BJ (cell line): ENCODE data around the gene NCDN. TPM values are rescaled to one million over a fixed set of nuclear protein-coding genes. Genes with fewer than 3 reads are reported as not detected.
A peak's percentile ranks its signal among the peaks of the same experiment; 100 is the strongest.

Source experiments
- CTCF ChIA-PET: fragments of 350-600 bp; formaldehyde crosslinking; extraction: SDS; loops from one replicate; lab custom pipeline; 2021; ENCODE audit warnings: antibody characterized with exemption, inconsistent platforms; lab: Yijun Ruan, JAX
- POLR2A ChIA-PET: fragments of 300-600 bp; sonication (Branson Sonifier 250); formaldehyde crosslinking; extraction: SDS; loops from one replicate; lab custom pipeline; 2021; ENCODE audit warnings: antibody characterized with exemption; lab: Charles Lee
- DNase-seq: peaks from one replicate; pipeline ENCODE4 v3.0.0-alpha.2; 2011; ENCODE audit warnings: low read depth
- H3K27me3 ChIP-seq: 2 replicates; pipeline ENCODE4 v1.6.0; 2011; ENCODE audit warnings: low read length; ENCODE audit not compliant: control insufficient read depth, insufficient read depth
- H3K36me3 ChIP-seq: 2 replicates; pipeline ENCODE4 v1.5.1; 2011; ENCODE audit warnings: low read length; ENCODE audit not compliant: control insufficient read depth, insufficient read depth
- H3K4me3 ChIP-seq: 2 replicates; pipeline ENCODE4 v1.5.1; 2011; ENCODE audit warnings: low read depth, mild to moderate bottlenecking, control low read depth, low read length
- polyA minus RNA-seq: library from RNA; depleted of rRNA, polyadenylated mRNA; stranded (reverse); fragments of >200 nt; gene quantifications from 2 replicates; pipeline ENCODE4 v1.2.3, GENCODE V29; 2011; rRNA and poly(A)+ RNA removed
- polyA plus RNA-seq: library from polyadenylated mRNA; depleted of rRNA; stranded (reverse); fragments of >200 nt; gene quantifications from 2 replicates; pipeline ENCODE4 v1.2.3, GENCODE V29; 2011; rRNA removed
- TF ChIP-seq, protein P1 (sequence below): IDR thresholded peaks from 2 replicates; pipeline ENCODE4 v1.5.1; 2011; ENCODE audit warnings: low read depth, mild to moderate bottlenecking, control low read depth, inconsistent platforms, low read length, moderate library complexity; ENCODE audit not compliant: insufficient read depth

NCDN gene
- polyA plus RNA-seq = 12.4 and 25.8 TPM in 2 replicates
- 21.6 and 24.1 TPM in 2 replicates for polyA minus RNA-seq

- no peaks in the 10 kb centered on the region for H3K27me3 ChIP-seq
- CTCF ChIA-PET = interaction anchor here (1.0 to 4.6 kb wide), 7 partner anchors 9 to 705 kb away, joined by 3 to 60 read pairs (median 5); no protein-coding TSS in a partner anchor
- TF ChIP-seq, protein P1, sequence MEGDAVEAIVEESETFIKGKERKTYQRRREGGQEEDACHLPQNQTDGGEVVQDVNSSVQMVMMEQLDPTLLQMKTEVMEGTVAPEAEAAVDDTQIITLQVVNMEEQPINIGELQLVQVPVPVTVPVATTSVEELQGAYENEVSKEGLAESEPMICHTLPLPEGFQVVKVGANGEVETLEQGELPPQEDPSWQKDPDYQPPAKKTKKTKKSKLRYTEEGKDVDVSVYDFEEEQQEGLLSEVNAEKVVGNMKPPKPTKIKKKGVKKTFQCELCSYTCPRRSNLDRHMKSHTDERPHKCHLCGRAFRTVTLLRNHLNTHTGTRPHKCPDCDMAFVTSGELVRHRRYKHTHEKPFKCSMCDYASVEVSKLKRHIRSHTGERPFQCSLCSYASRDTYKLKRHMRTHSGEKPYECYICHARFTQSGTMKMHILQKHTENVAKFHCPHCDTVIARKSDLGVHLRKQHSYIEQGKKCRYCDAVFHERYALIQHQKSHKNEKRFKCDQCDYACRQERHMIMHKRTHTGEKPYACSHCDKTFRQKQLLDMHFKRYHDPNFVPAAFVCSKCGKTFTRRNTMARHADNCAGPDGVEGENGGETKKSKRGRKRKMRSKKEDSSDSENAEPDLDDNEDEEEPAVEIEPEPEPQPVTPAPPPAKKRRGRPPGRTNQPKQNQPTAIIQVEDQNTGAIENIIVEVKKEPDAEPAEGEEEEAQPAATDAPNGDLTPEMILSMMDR = no peak
- POLR2A ChIA-PET = interaction anchor here (0.7 kb wide), 1 partner anchor 410 kb away, joined by 3 read pairs; no protein-coding TSS in a partner anchor
- H3K36me3 ChIP-seq = peaks cover 4% of the 10 kb centered on the region
- peak; percentile 68 for DNase-seq
- peak within 1 kb of the TSS; percentile 92 for H3K4me3 ChIP-seq
Observed at GRCh38 chr1:35557611-35558373, at the start of gene NCDN. NCDN (plus strand) TSS chr1:35557799; CDS start chr1:35558191, 392 bp downstream.

- Histone ChIP-seq H3K27me3 (no peaks in the 10 kb centered on the region), H3K4me3 (no peak overlapping the region), H3K36me3 (no peaks in the 10 kb centered on the region)
- POLR2A ChIA-PET = no interaction called here
- CTCF ChIA-PET = interaction anchor here (1.0 kb wide), 1 partner anchor 9 kb away, joined by 3 read pairs; no protein-coding TSS in a partner anchor
- no peak for DNase-seq
- TF ChIP-seq, protein P1 = no peak
Observed at GRCh38 chr1:35507947-35508346, 49.7 kb upstream of the NCDN start.

- TF ChIP-seq, protein P1 = no peak
- DNase-seq = no peak
- ChIA-PET CTCF (no interaction called here), POLR2A (interaction anchor here (0.5 kb wide), 1 partner anchor 27 kb away, joined by 6 read pairs; no protein-coding TSS in a partner anchor)
- Histone ChIP-seq H3K36me3 (no peaks in the 10 kb centered on the region), H3K27me3 (no peaks in the 10 kb centered on the region), H3K4me3 (no peak overlapping the region)
Observed at GRCh38 chr1:35509558-35509957, 48.0 kb upstream of the NCDN start.

DNA sequence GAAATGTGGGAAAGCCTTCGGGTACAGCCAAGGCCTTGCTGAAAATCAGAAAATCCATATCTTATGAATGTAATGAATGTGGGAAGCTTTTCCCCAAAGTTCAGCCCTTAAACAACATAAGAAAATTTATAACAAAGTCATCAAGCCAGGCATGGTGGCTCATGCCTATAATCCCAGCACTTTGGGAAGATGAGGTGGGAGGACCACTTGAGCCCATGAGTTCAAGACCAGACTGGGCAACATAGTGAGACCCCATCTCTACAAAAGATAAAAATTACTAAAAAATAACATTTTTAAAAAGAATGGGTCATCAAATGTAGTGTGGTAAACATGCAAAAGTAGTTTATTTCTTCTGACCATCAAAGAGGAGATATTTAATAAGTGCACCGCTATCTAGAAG is 46.3 kb upstream of the NCDN start:
- Histone ChIP-seq H3K27me3 (no peaks in the 10 kb centered on the region), H3K4me3 (no peak overlapping the region), H3K36me3 (no peaks in the 10 kb centered on the region)
- ChIA-PET POLR2A (no interaction called here), CTCF (no interaction called here)
- TF ChIP-seq, protein P1 = no peak
- no peak for DNase-seq

DNA sequence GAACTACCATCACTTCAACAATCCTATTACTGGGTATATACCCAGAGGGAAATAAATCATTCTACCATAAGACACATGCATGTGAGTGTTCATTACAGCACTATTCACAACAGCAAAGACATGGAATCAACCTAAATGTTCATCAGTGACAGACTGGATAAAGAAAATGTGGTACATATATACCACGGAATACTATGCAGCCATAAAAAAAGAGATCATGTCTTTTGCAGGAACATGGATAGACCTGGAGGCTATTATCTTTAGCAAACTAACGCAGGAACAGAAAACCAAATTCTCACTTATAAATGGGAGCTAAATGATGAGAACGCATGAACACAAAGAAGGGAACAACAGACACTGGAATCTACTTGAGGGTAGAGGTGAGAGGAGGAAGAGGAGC is 39.4 kb upstream of the NCDN start:
- CTCF ChIA-PET = no interaction called here
- no peaks in the 10 kb centered on the region for H3K36me3 ChIP-seq

More for the DNA sequence above, 39.4 kb upstream of the NCDN start:
- POLR2A ChIA-PET = no interaction called here
- no peaks in the 10 kb centered on the region for H3K27me3 ChIP-seq
- H3K4me3 ChIP-seq = no peak overlapping the region
- TF ChIP-seq, protein P1 = no peak
- DNase-seq = no peak
